MCF 10A (cell line): Measurements from ENCODE around the gene SETD1B. TPM values are rescaled to one million over a fixed set of nuclear protein-coding genes. Genes with fewer than 3 reads are reported as not detected.

ENCODE experiments used
- BruUV-seq: library from RNA; stranded (reverse); fragments of 400-500 nt; replicated peaks from 2 replicates; lab custom pipeline; 2021; lab: Mats Ljungman, UMichigan
- CTCF ChIA-PET: fragments of 300-600 bp; sonication (Branson Sonifier 250); formaldehyde crosslinking; extraction: SDS; loops from one replicate; lab custom pipeline; 2021; ENCODE audit warnings: antibody characterized with exemption, inconsistent platforms; lab: Yijun Ruan, JAX
- POLR2A ChIA-PET: fragments of 300-600, 350-650 bp; sonication (Branson Sonifier 250); formaldehyde crosslinking; extraction: SDS; loops from one replicate; lab custom pipeline; 2020; ENCODE audit warnings: antibody characterized with exemption, inconsistent platforms; lab: Yijun Ruan, JAX
- DNase-seq: peaks from one replicate; pipeline ENCODE4 v3.0.0-alpha.2; 2018; ENCODE audit not compliant: unreplicated experiment
- H3K27ac Mint-ChIP-seq: one replicate; pipeline ENCODE4 v1.8.0; 2022; ENCODE audit warnings: mild to moderate bottlenecking, low read depth, mixed read lengths; ENCODE audit not compliant: unreplicated experiment
- H3K27me3 Mint-ChIP-seq: one replicate; pipeline ENCODE4 v1.8.0; 2022; ENCODE audit warnings: mixed read lengths; ENCODE audit not compliant: insufficient read depth, unreplicated experiment
- H3K36me3 Mint-ChIP-seq: one replicate; pipeline ENCODE4 v1.8.0; 2022; ENCODE audit warnings: mild to moderate bottlenecking, moderate library complexity, mixed read lengths; ENCODE audit not compliant: insufficient read depth, unreplicated experiment
- H3K4me1 Mint-ChIP-seq: one replicate; pipeline ENCODE4 v1.8.0; 2022; ENCODE audit warnings: mixed read lengths; ENCODE audit not compliant: insufficient read depth, unreplicated experiment
- H3K4me3 Mint-ChIP-seq: one replicate; pipeline ENCODE4 v1.8.0; 2022; ENCODE audit warnings: mild to moderate bottlenecking, moderate library complexity, mixed read lengths; ENCODE audit not compliant: unreplicated experiment
- H3K9me3 Mint-ChIP-seq: one replicate; pipeline ENCODE4 v1.8.0; 2022; ENCODE audit warnings: mixed read lengths; ENCODE audit not compliant: unreplicated experiment
- intact Hi-C: fragments of 100-400 bp; cut with micrococcal nuclease; formaldehyde crosslinking; loops from 2 replicates; pipeline ENCODE4 v1.14.1; 2022
- total RNA-seq: library from RNA; stranded (reverse); gene quantifications from 2 replicates; pipeline ENCODE4 v1.2.3, GENCODE V29; 2022
- TF ChIP-seq, protein P1 (sequence below): fragments of 200-600 bp; IDR thresholded peaks from one replicate; pipeline ENCODE4 v1.8.0; 2022; ENCODE audit warnings: antibody characterized with exemption, mild to moderate bottlenecking; ENCODE audit not compliant: unreplicated experiment

Gene SETD1B
- total RNA-seq, 1 experiment from 2014 or later, result 19.7 TPM

DNA sequence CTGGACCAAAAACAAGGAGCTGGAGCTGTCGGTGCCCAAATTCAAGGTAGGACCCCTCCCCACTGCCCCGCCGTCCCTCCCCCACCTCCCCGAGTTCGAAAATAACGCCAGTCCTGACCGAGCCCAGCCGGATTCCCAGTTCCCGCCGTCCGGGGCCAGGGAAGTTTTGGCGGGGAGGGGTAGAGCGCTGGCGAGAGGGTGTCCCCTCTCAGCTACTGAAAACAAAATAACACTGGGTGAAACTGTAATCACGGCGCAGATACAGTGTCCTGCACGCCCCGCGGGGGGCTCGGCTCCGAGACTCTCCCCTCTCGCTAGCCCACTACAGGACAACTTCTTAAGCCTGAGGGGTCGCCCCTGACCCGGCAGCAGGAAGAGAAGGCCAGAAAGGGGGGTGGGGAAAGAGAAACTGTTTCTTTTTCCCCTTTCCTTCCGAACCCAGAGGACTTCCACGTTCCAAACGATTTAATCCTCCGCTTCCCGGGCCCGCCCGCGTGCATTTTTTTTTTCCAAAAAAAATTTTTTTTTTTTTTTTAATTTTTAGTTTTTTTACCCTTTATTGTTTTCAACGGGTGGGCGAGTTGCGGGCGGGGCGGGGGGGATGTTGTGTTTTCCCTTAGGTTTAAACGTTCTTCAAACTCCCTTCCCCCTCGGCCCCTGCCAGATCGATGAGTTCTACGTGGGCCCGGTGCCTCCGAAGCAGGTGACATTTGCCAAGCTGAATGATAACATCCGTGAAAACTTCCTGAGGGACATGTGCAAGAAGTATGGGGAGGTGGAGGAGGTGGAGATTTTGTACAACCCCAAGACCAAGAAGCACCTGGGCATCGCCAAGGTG is 1.6 kb downstream of the SETD1B start:
- Mint-ChIP-seq H3K4me1 (no peaks in the 10 kb centered on the region), H3K27ac (peak overlapping the region; percentile 99), H3K9me3 (no peaks in the 10 kb centered on the region), H3K27me3 (no peaks in the 10 kb centered on the region), H3K4me3 (peak overlapping the region; percentile 87), H3K36me3 (peaks cover 44% of the 10 kb centered on the region)
- intact Hi-C loops, result no loop called here
- TF ChIP-seq, protein P1, sequence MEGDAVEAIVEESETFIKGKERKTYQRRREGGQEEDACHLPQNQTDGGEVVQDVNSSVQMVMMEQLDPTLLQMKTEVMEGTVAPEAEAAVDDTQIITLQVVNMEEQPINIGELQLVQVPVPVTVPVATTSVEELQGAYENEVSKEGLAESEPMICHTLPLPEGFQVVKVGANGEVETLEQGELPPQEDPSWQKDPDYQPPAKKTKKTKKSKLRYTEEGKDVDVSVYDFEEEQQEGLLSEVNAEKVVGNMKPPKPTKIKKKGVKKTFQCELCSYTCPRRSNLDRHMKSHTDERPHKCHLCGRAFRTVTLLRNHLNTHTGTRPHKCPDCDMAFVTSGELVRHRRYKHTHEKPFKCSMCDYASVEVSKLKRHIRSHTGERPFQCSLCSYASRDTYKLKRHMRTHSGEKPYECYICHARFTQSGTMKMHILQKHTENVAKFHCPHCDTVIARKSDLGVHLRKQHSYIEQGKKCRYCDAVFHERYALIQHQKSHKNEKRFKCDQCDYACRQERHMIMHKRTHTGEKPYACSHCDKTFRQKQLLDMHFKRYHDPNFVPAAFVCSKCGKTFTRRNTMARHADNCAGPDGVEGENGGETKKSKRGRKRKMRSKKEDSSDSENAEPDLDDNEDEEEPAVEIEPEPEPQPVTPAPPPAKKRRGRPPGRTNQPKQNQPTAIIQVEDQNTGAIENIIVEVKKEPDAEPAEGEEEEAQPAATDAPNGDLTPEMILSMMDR, result no peak
- DNase-seq, result peak; percentile 35
- POLR2A ChIA-PET, result interaction anchor here (0.5 to 12.4 kb wide), 8 partner anchors 8 to 1606 kb away, joined by 3 to 344 read pairs (median 4); partner anchors contain the start of genes PSMD9, RHOF, SETD1B and TMEM120B
- CTCF ChIA-PET, result interaction anchor here (0.6 to 16.6 kb wide), 3 partner anchors 10 to 30 kb away, joined by 3 to 390 read pairs (median 4); partner anchors contain the start of gene RHOF
- BruUV-seq, result no TSS peak

DNA sequence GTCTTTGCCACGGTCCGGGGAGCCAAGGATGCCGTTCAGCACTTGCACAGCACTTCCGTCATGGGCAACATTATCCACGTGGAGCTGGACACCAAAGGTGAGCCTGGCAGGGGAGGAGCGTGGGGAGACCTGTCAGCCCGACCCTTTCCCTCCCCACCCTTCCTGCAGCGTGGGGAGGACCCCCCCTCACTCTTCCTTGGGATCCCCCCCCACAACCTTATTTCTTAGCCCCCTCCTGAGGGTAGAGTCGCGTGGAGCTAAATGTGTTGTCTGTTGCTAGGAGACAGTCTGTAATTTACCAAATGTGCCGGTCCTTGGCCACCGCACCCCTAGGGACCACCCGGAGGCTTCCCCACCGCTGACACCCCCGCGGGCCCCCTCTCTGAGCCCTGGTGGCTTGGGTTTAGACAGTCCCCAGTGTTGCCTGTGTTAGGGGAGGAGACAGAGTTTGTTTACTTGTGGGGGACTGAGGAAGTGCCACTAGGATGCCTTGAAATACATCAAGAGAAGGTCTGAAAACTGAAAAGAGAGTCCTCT is 2.3 kb downstream of the SETD1B start:
- H3K36me3 Mint-ChIP-seq, result peaks cover 49% of the 10 kb centered on the region
- H3K9me3 Mint-ChIP-seq, result no peaks in the 10 kb centered on the region
- no peaks in the 10 kb centered on the region for H3K27me3 Mint-ChIP-seq
- CTCF ChIA-PET, result interaction anchor here (0.6 to 16.6 kb wide), 4 partner anchors 10 to 1610 kb away, joined by 3 to 390 read pairs (median 3); partner anchors contain the start of gene RHOF
- H3K4me1 Mint-ChIP-seq, result peaks cover 4% of the 10 kb centered on the region
- TF ChIP-seq, protein P1, result no peak
- no TSS peak for BruUV-seq
- peak overlapping the region; percentile 99 for H3K27ac Mint-ChIP-seq
- no peak for DNase-seq
- intact Hi-C loops, result no loop called here
- H3K4me3 Mint-ChIP-seq, result peak overlapping the region; percentile 87
- POLR2A ChIA-PET, result interaction anchor here (0.7 to 12.4 kb wide), 8 partner anchors 9 to 440 kb away, joined by 3 to 344 read pairs (median 4); partner anchors contain the start of genes PSMD9, RHOF, SETD1B and TMEM120B

DNA sequence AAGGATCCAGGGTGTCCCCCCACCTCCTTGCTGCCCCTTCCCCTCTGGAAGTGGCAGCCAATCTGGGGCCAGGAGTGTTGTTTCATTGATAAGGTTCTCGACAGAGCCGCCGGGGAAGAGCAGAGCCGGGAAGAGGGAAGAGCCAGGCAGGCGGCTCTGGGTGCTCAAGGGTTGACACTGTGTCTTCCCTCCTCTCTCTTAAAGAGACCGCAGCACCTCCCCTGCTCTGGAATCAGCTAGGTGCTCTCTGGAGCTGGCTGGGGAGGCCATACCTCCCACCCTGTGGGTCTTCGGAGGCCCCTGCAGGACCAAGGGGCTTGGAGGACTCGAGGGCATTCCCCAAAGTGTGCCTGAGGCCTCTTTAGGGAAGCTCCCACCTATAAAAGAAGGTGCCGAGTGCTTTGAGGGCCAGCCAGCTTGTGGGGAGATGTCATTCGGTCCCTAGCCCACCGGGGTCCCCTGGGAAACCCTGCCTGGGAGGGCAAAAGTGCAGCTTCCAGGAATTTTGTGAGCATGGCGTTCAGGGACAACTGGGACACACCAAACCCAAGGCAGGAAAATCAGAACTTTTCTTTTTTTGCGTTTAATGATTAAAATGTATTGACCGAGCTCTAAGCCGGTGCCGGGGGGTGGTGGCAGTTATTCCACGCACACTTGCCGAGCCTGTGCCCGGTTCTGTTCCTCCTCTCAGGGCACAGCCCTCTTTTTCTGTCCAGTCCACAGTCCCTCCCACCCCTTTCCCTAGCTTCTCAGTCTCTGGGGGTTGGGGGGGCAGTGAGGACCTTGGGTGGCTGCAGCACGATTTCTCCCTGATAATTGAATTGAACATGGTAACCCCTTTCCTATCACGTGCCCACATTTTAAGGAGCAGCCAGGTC is 3.0 kb downstream of the SETD1B start:
- Mint-ChIP-seq H3K27me3 (no peaks in the 10 kb centered on the region), H3K27ac (peak overlapping the region; percentile 99), H3K9me3 (no peaks in the 10 kb centered on the region), H3K4me3 (peak overlapping the region; percentile 87), H3K4me1 (peaks cover 10% of the 10 kb centered on the region), H3K36me3 (peaks cover 42% of the 10 kb centered on the region)
- BruUV-seq, result no TSS peak
- intact Hi-C loops, result no loop called here
- DNase-seq, result peak; percentile 40
- POLR2A ChIA-PET, result interaction anchor here (0.6 to 12.4 kb wide), 9 partner anchors 8 to 439 kb away, joined by 3 to 344 read pairs (median 3); partner anchors contain the start of genes BCL7A, PSMD9, RHOF and SETD1B
- CTCF ChIA-PET, result interaction anchor here (0.6 to 16.6 kb wide), 6 partner anchors 11 to 1611 kb away, joined by 3 to 390 read pairs (median 4); partner anchors contain the start of gene RHOF
- TF ChIP-seq, protein P1, result no peak
